ENCODE measurements around the gene SSH3.

DNA sequence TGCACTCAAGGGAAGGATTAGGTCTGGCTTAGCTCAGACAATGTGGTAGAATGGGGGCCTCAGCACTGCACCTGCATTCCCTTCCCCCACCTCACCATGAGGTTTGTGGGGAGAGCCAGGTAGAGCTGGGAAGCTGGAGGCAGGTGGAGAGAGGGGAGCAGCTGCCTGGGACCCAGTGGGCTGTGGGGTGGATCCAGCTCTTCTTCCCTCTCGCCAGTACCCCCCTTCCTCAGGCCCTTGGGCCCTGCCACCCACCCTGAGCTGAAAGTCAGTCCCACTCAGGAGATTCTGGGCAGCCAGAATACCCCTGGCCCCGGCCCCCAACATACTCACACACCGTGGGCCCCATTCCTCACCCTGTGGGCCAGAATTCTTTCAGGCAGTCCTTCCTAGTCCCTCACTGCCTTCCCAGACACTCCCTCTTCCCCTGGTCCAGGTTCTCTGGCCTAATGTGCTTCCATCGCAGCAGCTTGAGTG is 53.1 kb downstream of the SSH3 start:
- TF ChIP-seq EZH2 (IDR thresholded peaks at IDR 0.05; ENCODE audit: borderline replicate concordance, insufficient read depth, low read length, poor library complexity, severe bottlenecking) (no peak), RAD21 (conservative IDR thresholded peaks at IDR 0.05) (no peak)
- TF ChIP-seq, protein P1, sequence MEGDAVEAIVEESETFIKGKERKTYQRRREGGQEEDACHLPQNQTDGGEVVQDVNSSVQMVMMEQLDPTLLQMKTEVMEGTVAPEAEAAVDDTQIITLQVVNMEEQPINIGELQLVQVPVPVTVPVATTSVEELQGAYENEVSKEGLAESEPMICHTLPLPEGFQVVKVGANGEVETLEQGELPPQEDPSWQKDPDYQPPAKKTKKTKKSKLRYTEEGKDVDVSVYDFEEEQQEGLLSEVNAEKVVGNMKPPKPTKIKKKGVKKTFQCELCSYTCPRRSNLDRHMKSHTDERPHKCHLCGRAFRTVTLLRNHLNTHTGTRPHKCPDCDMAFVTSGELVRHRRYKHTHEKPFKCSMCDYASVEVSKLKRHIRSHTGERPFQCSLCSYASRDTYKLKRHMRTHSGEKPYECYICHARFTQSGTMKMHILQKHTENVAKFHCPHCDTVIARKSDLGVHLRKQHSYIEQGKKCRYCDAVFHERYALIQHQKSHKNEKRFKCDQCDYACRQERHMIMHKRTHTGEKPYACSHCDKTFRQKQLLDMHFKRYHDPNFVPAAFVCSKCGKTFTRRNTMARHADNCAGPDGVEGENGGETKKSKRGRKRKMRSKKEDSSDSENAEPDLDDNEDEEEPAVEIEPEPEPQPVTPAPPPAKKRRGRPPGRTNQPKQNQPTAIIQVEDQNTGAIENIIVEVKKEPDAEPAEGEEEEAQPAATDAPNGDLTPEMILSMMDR (IDR thresholded peaks at IDR 0.05; ENCODE audit: poor library complexity, severe bottlenecking): no peak
- TF ChIP-seq, protein P2, sequence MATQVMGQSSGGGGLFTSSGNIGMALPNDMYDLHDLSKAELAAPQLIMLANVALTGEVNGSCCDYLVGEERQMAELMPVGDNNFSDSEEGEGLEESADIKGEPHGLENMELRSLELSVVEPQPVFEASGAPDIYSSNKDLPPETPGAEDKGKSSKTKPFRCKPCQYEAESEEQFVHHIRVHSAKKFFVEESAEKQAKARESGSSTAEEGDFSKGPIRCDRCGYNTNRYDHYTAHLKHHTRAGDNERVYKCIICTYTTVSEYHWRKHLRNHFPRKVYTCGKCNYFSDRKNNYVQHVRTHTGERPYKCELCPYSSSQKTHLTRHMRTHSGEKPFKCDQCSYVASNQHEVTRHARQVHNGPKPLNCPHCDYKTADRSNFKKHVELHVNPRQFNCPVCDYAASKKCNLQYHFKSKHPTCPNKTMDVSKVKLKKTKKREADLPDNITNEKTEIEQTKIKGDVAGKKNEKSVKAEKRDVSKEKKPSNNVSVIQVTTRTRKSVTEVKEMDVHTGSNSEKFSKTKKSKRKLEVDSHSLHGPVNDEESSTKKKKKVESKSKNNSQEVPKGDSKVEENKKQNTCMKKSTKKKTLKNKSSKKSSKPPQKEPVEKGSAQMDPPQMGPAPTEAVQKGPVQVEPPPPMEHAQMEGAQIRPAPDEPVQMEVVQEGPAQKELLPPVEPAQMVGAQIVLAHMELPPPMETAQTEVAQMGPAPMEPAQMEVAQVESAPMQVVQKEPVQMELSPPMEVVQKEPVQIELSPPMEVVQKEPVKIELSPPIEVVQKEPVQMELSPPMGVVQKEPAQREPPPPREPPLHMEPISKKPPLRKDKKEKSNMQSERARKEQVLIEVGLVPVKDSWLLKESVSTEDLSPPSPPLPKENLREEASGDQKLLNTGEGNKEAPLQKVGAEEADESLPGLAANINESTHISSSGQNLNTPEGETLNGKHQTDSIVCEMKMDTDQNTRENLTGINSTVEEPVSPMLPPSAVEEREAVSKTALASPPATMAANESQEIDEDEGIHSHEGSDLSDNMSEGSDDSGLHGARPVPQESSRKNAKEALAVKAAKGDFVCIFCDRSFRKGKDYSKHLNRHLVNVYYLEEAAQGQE (IDR thresholded peaks at IDR 0.05; ENCODE audit: borderline replicate concordance): no peak

Measured in neural cell (in vitro differentiated cells).